Astrocyte (in vitro differentiated cells and primary cell): Measurements from ENCODE around the gene SUPT4H1.

Experiments
- EZH2 ChIP-seq: IDR thresholded peaks from 2 replicates; pipeline ENCODE4 v1.6.1; 2012; ENCODE audit warnings: mild to moderate bottlenecking, low read length, inconsistent platforms; ENCODE audit not compliant: insufficient read depth
- TF ChIP-seq, protein P1 (sequence below): IDR thresholded peaks from 2 replicates; pipeline ENCODE4 v1.5.1; 2011; ENCODE audit warnings: low read depth, mild to moderate bottlenecking, inconsistent platforms, low read length, moderate library complexity; ENCODE audit not compliant: insufficient read depth

GRCh38 chr17:58375256-58375655 is 23.3 kb upstream of the SUPT4H1 start:
- TF ChIP-seq, protein P1, sequence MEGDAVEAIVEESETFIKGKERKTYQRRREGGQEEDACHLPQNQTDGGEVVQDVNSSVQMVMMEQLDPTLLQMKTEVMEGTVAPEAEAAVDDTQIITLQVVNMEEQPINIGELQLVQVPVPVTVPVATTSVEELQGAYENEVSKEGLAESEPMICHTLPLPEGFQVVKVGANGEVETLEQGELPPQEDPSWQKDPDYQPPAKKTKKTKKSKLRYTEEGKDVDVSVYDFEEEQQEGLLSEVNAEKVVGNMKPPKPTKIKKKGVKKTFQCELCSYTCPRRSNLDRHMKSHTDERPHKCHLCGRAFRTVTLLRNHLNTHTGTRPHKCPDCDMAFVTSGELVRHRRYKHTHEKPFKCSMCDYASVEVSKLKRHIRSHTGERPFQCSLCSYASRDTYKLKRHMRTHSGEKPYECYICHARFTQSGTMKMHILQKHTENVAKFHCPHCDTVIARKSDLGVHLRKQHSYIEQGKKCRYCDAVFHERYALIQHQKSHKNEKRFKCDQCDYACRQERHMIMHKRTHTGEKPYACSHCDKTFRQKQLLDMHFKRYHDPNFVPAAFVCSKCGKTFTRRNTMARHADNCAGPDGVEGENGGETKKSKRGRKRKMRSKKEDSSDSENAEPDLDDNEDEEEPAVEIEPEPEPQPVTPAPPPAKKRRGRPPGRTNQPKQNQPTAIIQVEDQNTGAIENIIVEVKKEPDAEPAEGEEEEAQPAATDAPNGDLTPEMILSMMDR = no peak
- no peak for TF ChIP-seq EZH2
